Measurements from ENCODE around the gene RGS5. TPM values are rescaled to one million over a fixed set of nuclear protein-coding genes. Genes with fewer than 3 reads are reported as not detected.

RGS5 gene
- total and polyA plus RNA-seq, 2 donors (not counting 1 experiment from before 2014, with no cell fraction given), result 0.64 to 1.2 TPM

DNA sequence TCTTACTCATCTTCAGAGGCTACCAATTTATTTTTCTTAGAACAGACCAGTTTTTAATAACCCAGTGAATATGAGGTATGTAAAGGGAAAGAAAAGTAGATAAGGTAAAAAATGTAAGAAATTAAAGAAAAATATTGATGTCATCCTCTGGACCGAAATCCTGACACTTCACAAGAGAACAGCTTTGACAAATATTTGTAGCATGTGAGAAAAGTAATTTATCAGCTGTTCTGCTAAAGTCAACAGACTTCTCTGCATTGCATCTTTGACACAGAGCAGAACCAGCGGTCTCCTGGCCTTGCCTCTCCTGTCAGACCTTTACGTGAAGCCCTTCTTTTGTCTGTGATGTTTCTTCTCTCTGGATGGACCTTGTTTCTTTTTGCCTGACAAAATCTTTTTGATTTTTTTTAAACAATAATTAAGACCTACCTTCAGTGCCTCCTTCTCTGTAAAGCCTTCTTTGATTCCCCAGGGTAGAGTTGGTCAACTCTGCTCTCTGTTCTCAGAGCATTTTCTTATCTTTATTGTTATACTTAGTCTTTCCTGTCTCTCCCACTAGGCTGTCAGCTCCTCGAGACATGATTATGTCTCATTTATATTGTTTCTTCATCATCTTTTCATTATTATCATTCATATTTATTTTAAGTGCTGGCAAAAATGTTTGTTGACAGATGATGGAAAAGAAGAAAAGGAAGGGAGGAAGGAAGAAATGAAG is 98.2 kb downstream of the RGS5 start:
- H3K9me3 ChIP-seq (ENCODE audit: control extremely low read depth in 1 of 3, control insufficient read depth in 2 of 3, insufficient read depth in 1 of 3, low read length in 2 of 3), result peaks cover 0 to 6% (median 0%) of the 10 kb centered on the region in 3 donors
- no peaks in the 10 kb centered on the region for H4K20me1 ChIP-seq (ENCODE audit: control insufficient read depth, insufficient read depth, low read length, poor library complexity, severe bottlenecking)
- H3K27me3 ChIP-seq (replicated peaks in 1 of 4; ENCODE audit: control extremely low read depth in 1 of 4, control insufficient read depth in 3 of 4, insufficient read depth in 4 of 4, low read length in 3 of 4), result peaks cover 0 to 5% (median 0%) of the 10 kb centered on the region in 4 experiments
- Mint-ChIP-seq H3K27me3 (peaks cover 13% of the 10 kb centered on the region), H3K4me1 (no peaks in the 10 kb centered on the region), H3K9me3 (ENCODE audit: insufficient read depth) (no peaks in the 10 kb centered on the region), H3K4me3 (no peak overlapping the region), H3K27ac (no peak overlapping the region)
- H3K9ac ChIP-seq (ENCODE audit: low read length), result no peak overlapping the region
- no peak for TF ChIP-seq EZH2 (IDR thresholded peaks at IDR 0.05; ENCODE audit: borderline replicate concordance, insufficient read depth, low read depth, low read length, poor library complexity, severe bottlenecking)
- no peak for TF ChIP-seq CTCF (IDR thresholded peaks at IDR 0.05)
- H3K4me3 ChIP-seq (ENCODE audit: control extremely low read depth in 1 of 5, extremely low read depth in 1 of 5, insufficient read depth in 1 of 5, low read depth in 2 of 5, low read length in 4 of 5), result no peak overlapping the region
- ATAC-seq (ENCODE audit: low read depth) (no peak), DNase-seq (no peak)
- H2AFZ ChIP-seq (ENCODE audit: insufficient read depth, low read depth, low read length, poor library complexity, severe bottlenecking), result no peak overlapping the region
- no CpG with 5 or more reads among the region's 4 CpGs for WGBS (ENCODE audit: insufficient coverage)
- H3K79me2 ChIP-seq (ENCODE audit: control insufficient read depth, insufficient read depth, low read length), result no peaks in the 10 kb centered on the region
- ChIA-PET CTCF (no interaction called here), POLR2A (no interaction called here)
- intact Hi-C loops (cut with micrococcal nuclease), result no loop called here
- no peaks in the 10 kb centered on the region for H3K36me3 ChIP-seq (replicated peaks in 1 of 2; ENCODE audit: control extremely low read depth in 1 of 2, control insufficient read depth in 1 of 2, extremely low read depth in 1 of 2, insufficient read depth in 2 of 2, low read length in 1 of 2)
- H3K27ac ChIP-seq (ENCODE audit: low read length in 2 of 2), result no peak overlapping the region
- no peaks in the 10 kb centered on the region for H3K4me1 ChIP-seq (ENCODE audit: control insufficient read depth in 2 of 2, insufficient read depth in 2 of 2, low read length in 2 of 2)
- H3K4me2 ChIP-seq (replicated peaks; ENCODE audit: low read depth, low read length, poor library complexity, severe bottlenecking), result no peak overlapping the region

- Histone ChIP-seq H3K4me3 (ENCODE audit: control extremely low read depth in 1 of 5, extremely low read depth in 1 of 5, insufficient read depth in 1 of 5, low read depth in 2 of 5, low read length in 4 of 5) (no peak overlapping the region), H2AFZ (ENCODE audit: insufficient read depth, low read depth, low read length, poor library complexity, severe bottlenecking) (no peak overlapping the region), H4K20me1 (ENCODE audit: control insufficient read depth, insufficient read depth, low read length, poor library complexity, severe bottlenecking) (no peaks in the 10 kb centered on the region), H3K9ac (ENCODE audit: low read length) (no peak overlapping the region), H3K36me3 (replicated peaks in 1 of 2; ENCODE audit: control extremely low read depth in 1 of 2, control insufficient read depth in 1 of 2, extremely low read depth in 1 of 2, insufficient read depth in 2 of 2, low read length in 1 of 2) (no peaks in the 10 kb centered on the region), H3K4me2 (replicated peaks; ENCODE audit: low read depth, low read length, poor library complexity, severe bottlenecking) (no peak overlapping the region), H3K27ac (ENCODE audit: low read length in 2 of 2) (no peak overlapping the region), H3K4me1 (ENCODE audit: control insufficient read depth in 2 of 2, insufficient read depth in 2 of 2, low read length in 2 of 2) (no peaks in the 10 kb centered on the region), H3K79me2 (ENCODE audit: control insufficient read depth, insufficient read depth, low read length) (no peaks in the 10 kb centered on the region), H3K27me3 (replicated peaks in 1 of 4; ENCODE audit: control extremely low read depth in 1 of 4, control insufficient read depth in 3 of 4, insufficient read depth in 4 of 4, low read length in 3 of 4) (no peaks in the 10 kb centered on the region), H3K9me3 (ENCODE audit: control extremely low read depth in 1 of 3, control insufficient read depth in 2 of 3, insufficient read depth in 1 of 3, low read length in 2 of 3) (no peaks in the 10 kb centered on the region)
- ChIA-PET POLR2A (no interaction called here), CTCF (no interaction called here)
- H3K9me3 Mint-ChIP-seq (ENCODE audit: insufficient read depth), result no peaks in the 10 kb centered on the region
- no peak for DNase-seq
- 100% methylated on average over 1 of the region's 1 CpG for WGBS (ENCODE audit: insufficient coverage)
- no peaks in the 10 kb centered on the region for H3K4me1 Mint-ChIP-seq
- H3K4me3 Mint-ChIP-seq, result no peak overlapping the region
- TF ChIP-seq CTCF (IDR thresholded peaks at IDR 0.05) (no peak), EZH2 (IDR thresholded peaks at IDR 0.05; ENCODE audit: borderline replicate concordance, insufficient read depth, low read depth, low read length, poor library complexity, severe bottlenecking) (no peak)
- no peak overlapping the region for H3K27ac Mint-ChIP-seq
- no peak for ATAC-seq (ENCODE audit: low read depth)
- H3K27me3 Mint-ChIP-seq, result peaks cover 13% of the 10 kb centered on the region
- intact Hi-C loops (cut with micrococcal nuclease), result no loop called here
These were observed 100.1 kb downstream of the RGS5 start for GRCh38 chr1:163102590-163102989.

Measured in B cell (primary cell).